SK-N-SH (cell line): ENCODE data around the gene ERC1. TPM values are rescaled to one million over a fixed set of nuclear protein-coding genes. Genes with fewer than 3 reads are reported as not detected.

Experiments
- CTCF ChIA-PET: fragments of 300-600, 350-600 bp; formaldehyde crosslinking; extraction: SDS; loops from one replicate; lab custom pipeline; 2021; lab: Yijun Ruan, JAX
- POLR2A ChIA-PET: fragments of 350-600 bp; sonication (Branson Sonifier 250); formaldehyde crosslinking; extraction: SDS; loops from one replicate; lab custom pipeline; 2020; ENCODE audit warnings: antibody characterized with exemption, inconsistent platforms; lab: Yijun Ruan, JAX
- DNase-seq: peaks from one replicate; pipeline ENCODE4 v3.0.0; 2012
- H2AFZ ChIP-seq: fragments of 200-600 bp; sonication (generic); 2 replicates; pipeline ENCODE4 v1.8.1; 2016; ENCODE audit warnings: antibody characterized with exemption, mild to moderate bottlenecking, low read depth
- H3F3A ChIP-seq: fragments of 200-600 bp; sonication (generic); replicated peaks from 2 replicates; pipeline ENCODE3; 2016; ENCODE audit warnings: antibody characterized with exemption, mild to moderate bottlenecking; ENCODE audit not compliant: insufficient read depth
- H3K27ac ChIP-seq, 2 experiments: fragments of 200-500 bp in 1 of 2; fragments of 200-600 bp in 1 of 2; sonication (Bioruptor generic) in 1 of 2; sonication (generic), shearing (Covaris generic) in 1 of 2; 2 replicates each; pipeline versions ENCODE4 v1.5.1 to v1.6.1; 2014 to 2016; ENCODE audit warnings: low read depth in 2 of 2, inconsistent platforms in 1 of 2, low read length in 1 of 2, mild to moderate bottlenecking in 1 of 2, mixed read lengths in 1 of 2
- H3K27me3 ChIP-seq: fragments of 200-600 bp; sonication (generic), shearing (Covaris generic); 2 replicates; pipeline ENCODE4 v1.6.1; 2016; ENCODE audit warnings: mixed run types; ENCODE audit not compliant: insufficient read depth
- H3K36me3 ChIP-seq, 2 experiments: fragments of 200-500 bp in 1 of 2; fragments of 200-600 bp in 1 of 2; sonication (Bioruptor generic) in 1 of 2; sonication (generic) in 1 of 2; replicated peaks in 1 of 2; 2 replicates each; pipeline versions ENCODE3 to v1.5.1; 2014 to 2016; ENCODE audit warnings: low read length in 1 of 2, mild to moderate bottlenecking in 1 of 2; ENCODE audit not compliant: insufficient read depth in 2 of 2, control insufficient read depth in 1 of 2
- H3K4me1 ChIP-seq, 2 experiments: fragments of 200-500 bp in 1 of 2; fragments of 200-600 bp in 1 of 2; sonication (Bioruptor generic) in 1 of 2; sonication (generic), shearing (Covaris generic) in 1 of 2; 2 replicates each; pipeline versions ENCODE4 v1.5.1 to v1.6.1; 2014 to 2016; ENCODE audit warnings: low read depth in 1 of 2, low read length in 1 of 2, mixed run types in 1 of 2; ENCODE audit not compliant: insufficient read depth in 2 of 2, control insufficient read depth in 1 of 2
- H3K4me2 ChIP-seq: fragments of 200-600 bp; sonication (generic), shearing (Covaris generic); 2 replicates; pipeline ENCODE4 v1.6.1; 2017; ENCODE audit warnings: mixed run types
- H3K4me3 ChIP-seq, 2 experiments: fragments of 200-500 bp in 1 of 2; fragments of 200-600 bp in 1 of 2; sonication (Bioruptor generic) in 1 of 2; sonication (generic), shearing (Covaris generic) in 1 of 2; 2 replicates each; pipeline versions ENCODE4 v1.5.1 to v1.8.1; 2014 to 2016; ENCODE audit warnings: low read depth in 2 of 2, inconsistent platforms in 1 of 2, low read length in 1 of 2, mild to moderate bottlenecking in 1 of 2, mixed read lengths in 1 of 2, moderate library complexity in 1 of 2
- H3K79me2 ChIP-seq: fragments of 200-600 bp; sonication (generic); 2 replicates; pipeline ENCODE4 v1.8.1; 2017; ENCODE audit warnings: mild to moderate bottlenecking; ENCODE audit not compliant: insufficient read depth
- H3K9ac ChIP-seq: fragments of 200-600 bp; sonication (generic); 2 replicates; pipeline ENCODE4 v1.6.1; 2017; ENCODE audit warnings: mixed run types
- H3K9me2 ChIP-seq: fragments of 200-600 bp; sonication (generic); 2 replicates; pipeline ENCODE4 v1.6.1; 2017; ENCODE audit warnings: mixed run types
- H3K9me3 ChIP-seq: fragments of 200-600 bp; sonication (generic); 2 replicates; pipeline ENCODE4 v1.6.1; 2017; ENCODE audit warnings: mixed run types, mild to moderate bottlenecking, moderate library complexity
- H4K20me1 ChIP-seq: fragments of 200-600 bp; sonication (generic); 2 replicates; pipeline ENCODE4 v1.6.1; 2017; ENCODE audit warnings: mild to moderate bottlenecking, mixed run types; ENCODE audit not compliant: insufficient read depth
- ELF1 ChIP-seq: IDR thresholded peaks from 2 replicates; pipeline ENCODE4 v1.4.0; 2012
- EZH2phosphoT487 ChIP-seq: fragments of 200-600 bp; sonication (generic); IDR thresholded peaks from 2 replicates; pipeline ENCODE4 v1.6.1; 2017; ENCODE audit warnings: low read depth, mixed run types, mild to moderate bottlenecking, antibody characterized with exemption, moderate library complexity, borderline replicate concordance
- FOXJ3 ChIP-seq: sonication (generic); formaldehyde crosslinking; IDR thresholded peaks from 2 replicates; pipeline ENCODE4 v1.5.1; 2020; ENCODE audit warnings: mild to moderate bottlenecking, missing genetic modification reagents
- GABPA ChIP-seq: IDR thresholded peaks from 2 replicates; pipeline ENCODE4 v1.4.0; 2012; ENCODE audit warnings: low read depth, mild to moderate bottlenecking
- NRF1 ChIP-seq: IDR thresholded peaks from 2 replicates; pipeline ENCODE4 v1.6.1; 2012; ENCODE audit warnings: low read depth, mild to moderate bottlenecking, low read length
- POLR2AphosphoS5 ChIP-seq: IDR thresholded peaks from 2 replicates; pipeline ENCODE4 v1.6.1; 2012; ENCODE audit warnings: low read depth, low read length
- RFX5 ChIP-seq: IDR thresholded peaks from 2 replicates; pipeline ENCODE4 v1.6.1; 2012; ENCODE audit warnings: mild to moderate bottlenecking, improper control_type of control experiment, low read length
- RXRA ChIP-seq: IDR thresholded peaks from 2 replicates; pipeline ENCODE4 v1.4.0; 2012; ENCODE audit warnings: low read depth, mild to moderate bottlenecking, borderline replicate concordance
- SMC3 ChIP-seq: IDR thresholded peaks from 2 replicates; pipeline ENCODE4 v1.6.1; 2012; ENCODE audit warnings: low read depth, low read length, improper control_type of control experiment
- TAF1 ChIP-seq: IDR thresholded peaks from 2 replicates; pipeline ENCODE4 v1.6.1; 2012; ENCODE audit warnings: low read depth, mild to moderate bottlenecking, low read length, moderate library complexity, borderline replicate concordance
- TCF12 ChIP-seq: IDR thresholded peaks from 2 replicates; pipeline ENCODE4 v1.4.0; 2012
- TEAD4 ChIP-seq: IDR thresholded peaks from 2 replicates; pipeline ENCODE4 v1.4.0; 2012; ENCODE audit warnings: mild to moderate bottlenecking, borderline replicate concordance; ENCODE audit not compliant: insufficient read depth
- WGBS: methylation state at CpG from one replicate; pipeline ENCODE4 v1.1.6; 2017; ENCODE audit warnings: low lambda C conversion rate; 5-methylcytosine and 5-hydroxymethylcytosine counted together
- polyA plus RNA-seq, 3 experiments: library from polyadenylated mRNA; depleted of rRNA; stranded (reverse); fragments of >200 nt; gene quantifications; 2 replicates each; pipeline ENCODE4 v1.2.3, GENCODE V29; 2012
- TF ChIP-seq, protein P1 (sequence below): fragments of 150-350 bp; IDR thresholded peaks from 2 replicates; pipeline ENCODE4 v1.6.1; 2016; ENCODE audit warnings: mild to moderate bottlenecking, low read depth, low read length
- TF ChIP-seq, protein P2 (sequence below): IDR thresholded peaks from 2 replicates; pipeline ENCODE4 v1.4.0; 2012; ENCODE audit warnings: low read depth, borderline replicate concordance
- TF ChIP-seq, protein P3 (sequence below): IDR thresholded peaks from 2 replicates; pipeline ENCODE4 v1.6.1; 2012; ENCODE audit warnings: mild to moderate bottlenecking, low read depth, low read length, moderate library complexity

Gene ERC1
- polyA plus RNA-seq, 1 of the 3 experiments (the other 2 are of a cell fraction) = 7.5 TPM

DNA sequence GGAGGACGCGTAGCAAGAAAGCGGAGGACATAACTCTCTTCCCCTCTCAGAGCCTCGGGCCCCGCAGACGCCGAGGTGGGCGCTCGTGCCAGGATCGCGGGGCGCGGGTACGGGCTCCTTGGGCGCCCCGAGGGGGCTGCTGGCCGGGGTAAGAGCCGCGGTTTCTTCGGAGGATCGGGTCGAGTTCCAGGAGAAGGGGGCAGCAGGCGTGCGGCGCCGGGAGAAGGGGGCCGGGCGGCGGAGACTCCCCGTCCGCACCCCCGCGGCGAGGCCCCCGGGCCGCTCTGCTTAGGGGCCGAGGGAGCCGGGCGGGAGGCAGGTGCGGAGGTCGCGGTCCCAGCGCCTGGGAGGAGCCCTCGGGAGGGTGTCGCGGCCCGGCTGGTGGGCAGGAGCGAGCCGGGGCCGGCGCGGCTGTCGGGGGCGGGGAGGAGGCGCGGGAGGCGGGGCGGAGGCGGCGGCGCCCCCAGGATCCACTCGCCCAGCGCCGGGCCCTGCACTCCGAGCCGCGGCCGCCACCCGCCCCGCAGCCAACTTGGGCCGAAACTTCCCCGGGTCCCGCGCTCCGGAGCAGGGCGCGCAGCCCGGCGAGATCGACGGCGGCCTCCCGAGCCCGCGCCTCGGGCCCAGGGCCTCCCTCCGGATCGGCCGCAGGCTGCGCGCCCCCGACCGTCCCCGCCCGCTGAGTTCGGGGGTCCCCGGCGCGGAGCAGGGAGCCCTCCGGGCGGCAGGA, 539.0 kb downstream of the ERC1 start:
- no peaks in the 10 kb centered on the region for H3K9me3 ChIP-seq
- H3K4me1 ChIP-seq = peaks cover 7 to 24% of the 10 kb centered on the region in 2 experiments; a peak in 3 of 4 replicates
- H3K27me3 ChIP-seq = no peaks in the 10 kb centered on the region
- peak; percentile 81 for DNase-seq
- peak overlapping the region in 1 of 2 experiments; percentile 27; a peak in 1 of 4 replicates for H3K27ac ChIP-seq
- H3K9me2 ChIP-seq = no peaks in the 10 kb centered on the region
- H3K4me2 ChIP-seq = peak overlapping the region; percentile 93
- TF ChIP-seq EZH2phosphoT487 = no peak
- TF ChIP-seq TCF12 = no peak
- TF ChIP-seq GABPA = no peak
- TF ChIP-seq ELF1 = no peak
- TF ChIP-seq POLR2AphosphoS5 = no peak
- TF ChIP-seq, protein P1, sequence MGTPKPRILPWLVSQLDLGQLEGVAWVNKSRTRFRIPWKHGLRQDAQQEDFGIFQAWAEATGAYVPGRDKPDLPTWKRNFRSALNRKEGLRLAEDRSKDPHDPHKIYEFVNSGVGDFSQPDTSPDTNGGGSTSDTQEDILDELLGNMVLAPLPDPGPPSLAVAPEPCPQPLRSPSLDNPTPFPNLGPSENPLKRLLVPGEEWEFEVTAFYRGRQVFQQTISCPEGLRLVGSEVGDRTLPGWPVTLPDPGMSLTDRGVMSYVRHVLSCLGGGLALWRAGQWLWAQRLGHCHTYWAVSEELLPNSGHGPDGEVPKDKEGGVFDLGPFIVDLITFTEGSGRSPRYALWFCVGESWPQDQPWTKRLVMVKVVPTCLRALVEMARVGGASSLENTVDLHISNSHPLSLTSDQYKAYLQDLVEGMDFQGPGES = no peak
- no peak for TF ChIP-seq RXRA
- TF ChIP-seq, protein P2, sequence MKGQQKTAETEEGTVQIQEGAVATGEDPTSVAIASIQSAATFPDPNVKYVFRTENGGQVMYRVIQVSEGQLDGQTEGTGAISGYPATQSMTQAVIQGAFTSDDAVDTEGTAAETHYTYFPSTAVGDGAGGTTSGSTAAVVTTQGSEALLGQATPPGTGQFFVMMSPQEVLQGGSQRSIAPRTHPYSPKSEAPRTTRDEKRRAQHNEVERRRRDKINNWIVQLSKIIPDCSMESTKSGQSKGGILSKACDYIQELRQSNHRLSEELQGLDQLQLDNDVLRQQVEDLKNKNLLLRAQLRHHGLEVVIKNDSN = no peak
- peaks cover 56% of the 10 kb centered on the region for H3K79me2 ChIP-seq
- H4K20me1 ChIP-seq = peaks cover 36% of the 10 kb centered on the region
- H3K36me3 ChIP-seq = no peaks in the 10 kb centered on the region
- ChIA-PET CTCF (interaction anchor here (2.4 kb wide), 1 partner anchor 54 kb away, joined by 8 read pairs; no protein-coding TSS in a partner anchor), POLR2A (no interaction called here)
- no peaks in the 10 kb centered on the region for H3F3A ChIP-seq
- WGBS = 52% methylated on average over 11 of the region's 101 CpGs
- peak overlapping the region; percentile 64 for H3K9ac ChIP-seq
- peak overlapping the region; percentile 59 to 62 for H3K4me3 ChIP-seq
- H2AFZ ChIP-seq = peak overlapping the region; percentile 76

DNA sequence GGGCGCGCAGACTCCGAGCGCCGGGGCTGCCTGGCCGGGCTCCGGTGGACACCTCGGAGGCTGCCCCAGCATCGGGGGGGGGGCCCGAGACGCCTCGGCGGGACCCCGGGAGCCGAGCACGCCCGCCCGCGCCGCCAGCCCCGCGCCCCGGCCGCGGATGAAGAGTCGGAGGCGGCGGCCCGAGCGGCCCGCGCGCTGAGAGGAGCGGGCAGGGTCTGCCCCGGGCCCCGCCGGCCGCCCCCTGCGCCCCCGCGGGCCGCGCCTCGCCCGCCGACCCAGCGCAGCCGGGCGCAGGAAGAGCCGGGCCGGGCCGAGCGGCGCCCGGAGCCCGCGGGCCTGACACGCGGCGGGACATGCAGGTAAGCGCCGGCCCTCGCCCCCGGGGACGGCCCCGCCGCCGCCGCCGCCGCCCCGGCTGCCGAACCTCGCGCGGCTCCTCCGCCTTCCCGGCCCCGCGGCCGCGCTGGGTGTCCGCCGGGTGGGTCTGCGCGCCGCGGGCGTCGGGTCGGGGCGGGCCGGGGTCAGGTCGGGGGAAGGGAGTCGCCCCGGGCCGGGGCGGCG, 539.6 kb downstream of the ERC1 start:
- ChIA-PET POLR2A (no interaction called here), CTCF (interaction anchor here (0.7 kb wide), 1 partner anchor 413 kb away, joined by 4 read pairs; no protein-coding TSS in a partner anchor)
- no peaks in the 10 kb centered on the region for H3F3A ChIP-seq
- H3K27ac ChIP-seq = no peak overlapping the region
- WGBS = no CpG with 5 or more reads among the region's 99 CpGs
- H3K9me2 ChIP-seq = no peaks in the 10 kb centered on the region
- H3K4me3 ChIP-seq = peak overlapping the region; percentile 59 to 81
- no peaks in the 10 kb centered on the region for H3K9me3 ChIP-seq
- H3K4me1 ChIP-seq = peaks cover 7 to 30% of the 10 kb centered on the region in 2 experiments; a peak in 3 of 4 replicates
- peaks cover 62% of the 10 kb centered on the region for H3K79me2 ChIP-seq
- no peak overlapping the region for H2AFZ ChIP-seq
- no peaks in the 10 kb centered on the region for H3K27me3 ChIP-seq
- no peaks in the 10 kb centered on the region for H3K36me3 ChIP-seq
- no peak for TF ChIP-seq NRF1
- no peak for TF ChIP-seq TCF12
- TF ChIP-seq, protein P3, sequence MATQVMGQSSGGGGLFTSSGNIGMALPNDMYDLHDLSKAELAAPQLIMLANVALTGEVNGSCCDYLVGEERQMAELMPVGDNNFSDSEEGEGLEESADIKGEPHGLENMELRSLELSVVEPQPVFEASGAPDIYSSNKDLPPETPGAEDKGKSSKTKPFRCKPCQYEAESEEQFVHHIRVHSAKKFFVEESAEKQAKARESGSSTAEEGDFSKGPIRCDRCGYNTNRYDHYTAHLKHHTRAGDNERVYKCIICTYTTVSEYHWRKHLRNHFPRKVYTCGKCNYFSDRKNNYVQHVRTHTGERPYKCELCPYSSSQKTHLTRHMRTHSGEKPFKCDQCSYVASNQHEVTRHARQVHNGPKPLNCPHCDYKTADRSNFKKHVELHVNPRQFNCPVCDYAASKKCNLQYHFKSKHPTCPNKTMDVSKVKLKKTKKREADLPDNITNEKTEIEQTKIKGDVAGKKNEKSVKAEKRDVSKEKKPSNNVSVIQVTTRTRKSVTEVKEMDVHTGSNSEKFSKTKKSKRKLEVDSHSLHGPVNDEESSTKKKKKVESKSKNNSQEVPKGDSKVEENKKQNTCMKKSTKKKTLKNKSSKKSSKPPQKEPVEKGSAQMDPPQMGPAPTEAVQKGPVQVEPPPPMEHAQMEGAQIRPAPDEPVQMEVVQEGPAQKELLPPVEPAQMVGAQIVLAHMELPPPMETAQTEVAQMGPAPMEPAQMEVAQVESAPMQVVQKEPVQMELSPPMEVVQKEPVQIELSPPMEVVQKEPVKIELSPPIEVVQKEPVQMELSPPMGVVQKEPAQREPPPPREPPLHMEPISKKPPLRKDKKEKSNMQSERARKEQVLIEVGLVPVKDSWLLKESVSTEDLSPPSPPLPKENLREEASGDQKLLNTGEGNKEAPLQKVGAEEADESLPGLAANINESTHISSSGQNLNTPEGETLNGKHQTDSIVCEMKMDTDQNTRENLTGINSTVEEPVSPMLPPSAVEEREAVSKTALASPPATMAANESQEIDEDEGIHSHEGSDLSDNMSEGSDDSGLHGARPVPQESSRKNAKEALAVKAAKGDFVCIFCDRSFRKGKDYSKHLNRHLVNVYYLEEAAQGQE = no peak
- TF ChIP-seq RFX5 = no peak
- no peak for TF ChIP-seq TEAD4
- TF ChIP-seq TAF1 = no peak
- TF ChIP-seq EZH2phosphoT487 = no peak
- TF ChIP-seq ELF1 = no peak
- TF ChIP-seq FOXJ3 (CRISPR knock-in tag) = no peak
- TF ChIP-seq SMC3 = no peak
- DNase-seq = peak; percentile 79
- peak overlapping the region; percentile 93; the same call in 1 of the 2 replicates for H3K4me2 ChIP-seq
- peaks cover 42% of the 10 kb centered on the region for H4K20me1 ChIP-seq
- H3K9ac ChIP-seq = peak overlapping the region; percentile 79
